KMS-11 (cell line): ENCODE data around the gene MCM6.

ENCODE experiments used
- H2AFZ ChIP-seq: fragments of 200-600 bp; sonication (generic); 2 replicates; pipeline ENCODE4 v1.6.1; 2016; ENCODE audit warnings: antibody characterized with exemption, mixed run types, low read depth
- H3K27ac ChIP-seq: fragments of 200-600 bp; sonication (generic); 2 replicates; pipeline ENCODE4 v1.6.1; 2016; ENCODE audit warnings: mild to moderate bottlenecking, mixed run types
- H3K27me3 ChIP-seq: fragments of 200-600 bp; sonication (generic); 2 replicates; pipeline ENCODE4 v1.6.1; 2017; ENCODE audit warnings: mild to moderate bottlenecking, low read depth, mixed run types, moderate library complexity; ENCODE audit not compliant: insufficient read depth
- H3K36me3 ChIP-seq: fragments of 200-600 bp; sonication (generic); 2 replicates; pipeline ENCODE4 v1.6.1; 2017; ENCODE audit warnings: mild to moderate bottlenecking, mixed run types; ENCODE audit not compliant: insufficient read depth
- H3K4me1 ChIP-seq: fragments of 200-600 bp; sonication (generic); 2 replicates; pipeline ENCODE4 v1.6.1; 2016; ENCODE audit warnings: mild to moderate bottlenecking, low read depth, mixed run types; ENCODE audit not compliant: poor library complexity, severe bottlenecking
- H3K4me2 ChIP-seq: fragments of 200-600 bp; sonication (generic); 2 replicates; pipeline ENCODE4 v1.7.0; 2016; ENCODE audit warnings: mild to moderate bottlenecking, mixed run types
- H3K4me3 ChIP-seq: fragments of 200-600 bp; sonication (generic); IDR thresholded peaks from 2 replicates; pipeline ENCODE4 v1.6.1; 2017; ENCODE audit warnings: low read depth, low read length, mixed read lengths; ENCODE audit not compliant: insufficient read depth
- H3K79me2 ChIP-seq: fragments of 200-600 bp; sonication (generic); 2 replicates; pipeline ENCODE4 v1.6.1; 2016; ENCODE audit warnings: low read depth, mixed run types; ENCODE audit not compliant: insufficient read depth
- H3K9ac ChIP-seq: fragments of 200-600 bp; sonication (generic); 2 replicates; pipeline ENCODE4 v1.6.1; 2016; ENCODE audit warnings: mild to moderate bottlenecking, mixed run types
- H4K20me1 ChIP-seq: fragments of 200-600 bp; sonication (generic); 2 replicates; pipeline ENCODE4 v1.6.1; 2016; ENCODE audit warnings: mild to moderate bottlenecking, mixed run types; ENCODE audit not compliant: insufficient read depth
- TF ChIP-seq, protein P1 (sequence below): fragments of 200-600 bp; sonication (generic); conservative IDR thresholded peaks from 2 replicates; pipeline ENCODE4 v1.6.1; 2017; ENCODE audit warnings: low read depth, mild to moderate bottlenecking, antibody characterized with exemption, low read length, moderate library complexity, mixed read lengths

MCM6 gene

DNA sequence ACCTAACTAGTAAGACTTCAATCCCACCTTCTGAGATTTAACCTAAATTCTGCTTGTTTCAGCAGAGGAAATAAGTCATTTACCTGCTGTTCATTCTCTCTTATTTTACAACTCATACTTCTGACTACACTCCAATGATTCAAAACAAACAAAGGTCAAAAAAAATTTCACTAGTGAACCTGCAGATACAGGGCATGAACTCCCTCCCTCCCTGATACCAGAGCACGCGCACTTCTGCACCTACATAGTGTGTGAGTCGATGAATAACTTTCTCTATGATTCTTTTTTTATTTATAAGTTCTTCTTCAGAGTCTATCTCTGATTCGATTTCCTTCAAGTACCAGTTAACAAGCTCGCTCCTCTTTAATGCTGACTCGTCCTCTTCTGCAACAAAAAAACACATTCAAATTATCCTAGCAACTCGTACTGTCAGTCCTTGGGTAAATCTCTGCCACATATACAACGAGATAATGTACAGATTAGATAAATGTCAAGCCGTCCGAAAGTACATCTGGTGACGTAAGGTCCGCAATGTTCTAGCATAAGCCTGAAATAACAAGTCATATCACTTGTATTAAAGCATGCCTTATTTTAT, 31.8 kb downstream of the MCM6 start:
- Histone ChIP-seq H3K4me2 (no peak overlapping the region), H3K79me2 (no peaks in the 10 kb centered on the region), H3K4me3 (no peak overlapping the region), H3K27ac (no peak overlapping the region), H4K20me1 (no peaks in the 10 kb centered on the region), H3K27me3 (no peaks in the 10 kb centered on the region), H3K4me1 (no peaks in the 10 kb centered on the region), H3K9ac (no peak overlapping the region), H3K36me3 (no peaks in the 10 kb centered on the region), H2AFZ (no peak overlapping the region)
- TF ChIP-seq, protein P1, sequence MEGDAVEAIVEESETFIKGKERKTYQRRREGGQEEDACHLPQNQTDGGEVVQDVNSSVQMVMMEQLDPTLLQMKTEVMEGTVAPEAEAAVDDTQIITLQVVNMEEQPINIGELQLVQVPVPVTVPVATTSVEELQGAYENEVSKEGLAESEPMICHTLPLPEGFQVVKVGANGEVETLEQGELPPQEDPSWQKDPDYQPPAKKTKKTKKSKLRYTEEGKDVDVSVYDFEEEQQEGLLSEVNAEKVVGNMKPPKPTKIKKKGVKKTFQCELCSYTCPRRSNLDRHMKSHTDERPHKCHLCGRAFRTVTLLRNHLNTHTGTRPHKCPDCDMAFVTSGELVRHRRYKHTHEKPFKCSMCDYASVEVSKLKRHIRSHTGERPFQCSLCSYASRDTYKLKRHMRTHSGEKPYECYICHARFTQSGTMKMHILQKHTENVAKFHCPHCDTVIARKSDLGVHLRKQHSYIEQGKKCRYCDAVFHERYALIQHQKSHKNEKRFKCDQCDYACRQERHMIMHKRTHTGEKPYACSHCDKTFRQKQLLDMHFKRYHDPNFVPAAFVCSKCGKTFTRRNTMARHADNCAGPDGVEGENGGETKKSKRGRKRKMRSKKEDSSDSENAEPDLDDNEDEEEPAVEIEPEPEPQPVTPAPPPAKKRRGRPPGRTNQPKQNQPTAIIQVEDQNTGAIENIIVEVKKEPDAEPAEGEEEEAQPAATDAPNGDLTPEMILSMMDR, result no peak

DNA sequence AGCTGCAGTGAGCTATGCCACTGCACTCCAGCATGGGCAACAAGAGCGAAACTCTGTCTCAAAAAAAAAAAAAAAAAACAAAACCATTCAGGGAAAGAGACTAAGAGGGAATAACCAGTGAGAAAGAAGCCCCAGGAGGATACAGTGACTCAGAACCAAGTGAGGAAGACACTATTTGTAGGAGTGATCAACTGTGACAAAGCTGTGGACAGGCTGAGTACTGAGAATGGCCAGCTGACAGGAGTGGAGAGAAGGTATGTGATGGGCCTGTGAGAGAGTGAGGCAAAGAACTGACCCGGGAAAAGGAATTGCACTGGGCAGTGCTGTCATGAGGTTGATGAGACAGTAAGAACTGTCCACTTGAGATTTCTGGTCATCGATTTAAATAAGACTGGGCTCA, 32.6 kb downstream of the MCM6 start:
- H3K27ac ChIP-seq, result no peak overlapping the region
- H3K36me3 ChIP-seq, result no peaks in the 10 kb centered on the region
- no peaks in the 10 kb centered on the region for H4K20me1 ChIP-seq
- no peaks in the 10 kb centered on the region for H3K27me3 ChIP-seq
- no peak overlapping the region for H2AFZ ChIP-seq
- H3K4me1 ChIP-seq, result no peaks in the 10 kb centered on the region
- no peak overlapping the region for H3K4me2 ChIP-seq
- H3K79me2 ChIP-seq, result no peaks in the 10 kb centered on the region
- TF ChIP-seq, protein P1, result no peak
- H3K4me3 ChIP-seq, result no peak overlapping the region
- H3K9ac ChIP-seq, result no peak overlapping the region

DNA sequence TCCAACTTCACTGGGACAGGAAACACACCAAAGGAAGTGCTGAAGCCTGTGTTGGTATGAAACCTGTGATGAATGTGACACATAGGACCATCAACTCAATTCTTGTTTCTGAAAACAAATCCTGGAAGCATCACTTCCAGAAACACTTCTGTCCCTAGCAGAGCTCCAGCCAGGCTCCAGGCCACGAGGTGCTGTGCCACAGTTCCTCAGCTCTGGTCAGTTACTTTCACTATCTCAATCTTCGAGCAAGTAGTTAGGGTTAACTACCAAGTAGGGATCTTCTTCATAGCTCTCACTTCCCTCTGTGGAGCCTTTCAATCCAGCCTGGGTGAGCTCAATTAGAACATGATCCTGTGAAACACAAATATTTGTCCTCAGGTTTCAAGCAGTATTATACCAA, 35.6 kb downstream of the MCM6 start:
- H3K9ac ChIP-seq, result no peak overlapping the region
- no peaks in the 10 kb centered on the region for H4K20me1 ChIP-seq
- no peaks in the 10 kb centered on the region for H3K79me2 ChIP-seq
- H3K27me3 ChIP-seq, result no peaks in the 10 kb centered on the region
- no peaks in the 10 kb centered on the region for H3K4me1 ChIP-seq
- H3K4me3 ChIP-seq, result no peak overlapping the region
- H3K27ac ChIP-seq, result no peak overlapping the region
- no peak overlapping the region for H3K4me2 ChIP-seq
- TF ChIP-seq, protein P1, result no peak
- H3K36me3 ChIP-seq, result no peaks in the 10 kb centered on the region
- H2AFZ ChIP-seq, result no peak overlapping the region

DNA sequence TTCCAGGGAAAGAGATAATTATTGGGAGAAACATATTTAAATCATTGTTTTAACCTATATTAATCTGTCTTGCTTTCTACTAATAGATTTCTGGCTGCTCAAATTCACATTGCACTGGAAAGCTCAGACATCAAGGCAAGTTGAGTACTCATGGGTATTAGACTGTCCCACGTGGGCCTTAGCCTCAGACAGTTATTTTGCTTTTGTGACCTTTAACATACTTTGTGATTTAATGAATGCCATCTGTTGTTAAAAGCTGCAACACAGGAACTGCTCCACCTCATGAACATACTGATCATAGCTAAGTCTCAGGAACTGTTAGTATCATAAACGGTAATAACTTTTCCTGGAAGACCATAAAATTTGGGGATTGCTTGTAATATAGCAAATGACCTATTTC, 36.5 kb downstream of the MCM6 start:
- Histone ChIP-seq H3K36me3 (no peaks in the 10 kb centered on the region), H3K27ac (no peak overlapping the region)

More for the DNA sequence above, 36.5 kb downstream of the MCM6 start:
- TF ChIP-seq, protein P1, result no peak
- Histone ChIP-seq H3K4me1 (no peaks in the 10 kb centered on the region), H3K4me2 (no peak overlapping the region), H3K79me2 (no peaks in the 10 kb centered on the region), H4K20me1 (no peaks in the 10 kb centered on the region), H3K9ac (no peak overlapping the region), H2AFZ (no peak overlapping the region), H3K27me3 (no peaks in the 10 kb centered on the region), H3K4me3 (no peak overlapping the region)
